ENCODE measurements around the gene ASCL1. TPM values are rescaled to one million over a fixed set of nuclear protein-coding genes. Genes with fewer than 3 reads are reported as not detected.

ASCL1 gene
- total and polyA plus RNA-seq, 10 of the 15 experiments (the other 5 are each of a cell fraction or from before 2014, with no cell fraction given): 10.6 to 61.1 (median 20.5) TPM

- TF ChIP-seq NR2C1 (IDR thresholded peaks at IDR 0.05) (no peak), RCOR1 (conservative IDR thresholded peaks at IDR 0.05; ENCODE audit: low read depth, low read length) (no peak), KDM1A (IDR thresholded peaks at IDR 0.05; ENCODE audit: borderline replicate concordance) (no peak), HDAC2 (IDR thresholded peaks at IDR 0.05) (no peak), ZNF217 (IDR thresholded peaks at IDR 0.05) (no peak), EP300 (IDR thresholded peaks at IDR 0.05; ENCODE audit: borderline replicate concordance in 1 of 2, control insufficient read depth in 1 of 2, low read depth in 2 of 2, low read length in 2 of 2) (no peak), NBN (IDR thresholded peaks at IDR 0.05) (0 out of 2 replicates have a peak, but pooled peaks have one; percentile 50), RBBP5 (conservative IDR thresholded peaks at IDR 0.05) (no peak)
Observed at GRCh38 chr12:102976609-102977280, 19.3 kb downstream of the ASCL1 start (continued).

GRCh38 chr12:102977945-102978706 is 20.7 kb downstream of the ASCL1 start:
- DNase-seq (ENCODE audit: low read depth, low spot score) (no peak), FAIRE-seq (no peak), ATAC-seq (no peak)
- no peak overlapping the region for H3K9ac ChIP-seq (ENCODE audit: control insufficient read depth, insufficient read depth, low read length)
- H3K4me3 ChIP-seq: no peak overlapping the region
- in situ Hi-C loops (cut with MboI): no loop called here
- SMC1A ChIA-PET (ENCODE audit: uncharacterized antibody, unreplicated experiment): interaction anchor here (0.8 to 3.2 kb wide), 3 partner anchors 15 to 127 kb away, joined by 3 to 21 read pairs (median 3); no protein-coding TSS in a partner anchor
- no peak overlapping the region for H2AFZ ChIP-seq (ENCODE audit: control insufficient read depth, low read depth, low read length)
- no peak overlapping the region for H3K27ac ChIP-seq (ENCODE audit: control insufficient read depth, insufficient read depth)
- H3K9me3 ChIP-seq (replicated peaks; ENCODE audit: control insufficient read depth, insufficient read depth, low read length): no peaks in the 10 kb centered on the region
- WGBS (ENCODE audit: insufficient coverage, insufficient replicate concordance, low lambda C conversion rate, missing lambda C conversion rate): 61% methylated on average over 16 of the region's 16 CpGs
- H3K27me3 ChIP-seq (replicated peaks in 1 of 2; ENCODE audit: control insufficient read depth in 2 of 2, insufficient read depth in 2 of 2, low read length in 1 of 2): no peaks in the 10 kb centered on the region
- BruUV-seq (replicated peaks): no TSS peak
- H3K4me2 ChIP-seq (ENCODE audit: control insufficient read depth, insufficient read depth): no peak overlapping the region
- no peaks in the 10 kb centered on the region for H3K4me1 ChIP-seq (ENCODE audit: control insufficient read depth, insufficient read depth, low read length)
- no peaks in the 10 kb centered on the region for H3K36me3 ChIP-seq (ENCODE audit: control insufficient read depth in 2 of 2, insufficient read depth in 2 of 2, low read length in 1 of 2)
- intact Hi-C loops (cut with micrococcal nuclease; ENCODE audit: unreplicated experiment): no loop called here
- POLR2A ChIA-PET: no interaction called here
- no peaks in the 10 kb centered on the region for H3K79me2 ChIP-seq (ENCODE audit: control insufficient read depth, insufficient read depth, low read length)
- CTCF ChIA-PET: interaction anchor here (1.3 to 2.8 kb wide), 2 partner anchors 14 to 293 kb away, joined by 3 to 8 read pairs; no protein-coding TSS in a partner anchor
- no peaks in the 10 kb centered on the region for H4K20me1 ChIP-seq (ENCODE audit: control insufficient read depth, insufficient read depth)
- RAD21 ChIA-PET (ENCODE audit: unreplicated experiment): no interaction called here
- TF ChIP-seq SIX5 (IDR thresholded peaks at IDR 0.05; ENCODE audit: low read depth, low read length, severe bottlenecking) (no peak), ZBTB33 (IDR thresholded peaks at IDR 0.05) (no peak), FOS (IDR thresholded peaks at IDR 0.05; ENCODE audit: borderline replicate concordance, extremely low read depth, insufficient read length) (no peak), RCOR1 (conservative IDR thresholded peaks at IDR 0.05; ENCODE audit: low read depth, low read length) (no peak), IKZF2 (IDR thresholded peaks at IDR 0.05) (no peak), SUPT20H (IDR thresholded peaks at IDR 0.05; ENCODE audit: borderline replicate concordance, control insufficient read depth, low read depth, low read length) (no peak), NFIC (IDR thresholded peaks at IDR 0.05; ENCODE audit: low read depth, low read length) (no peak), REST (IDR thresholded peaks at IDR 0.05; ENCODE audit: low read depth, low read length) (no peak), EGR1 (IDR thresholded peaks at IDR 0.05; ENCODE audit: borderline replicate concordance in 1 of 2, low read depth in 2 of 2, low read length in 2 of 2) (no peak), BCL11A (IDR thresholded peaks at IDR 0.05; ENCODE audit: low read depth, low read length) (no peak)
